NCI-H82 (cell line): ENCODE measurements around the gene PIGX.
"Not testable (repeated sequence)": the region's sequence is repeated elsewhere in the genome, so short reads cannot be mapped to it uniquely, and the experiment has no call there.

ENCODE experiments used
- DNase-seq: peaks from one replicate; lab custom pipeline; 2025; lab: John Stamatoyannopoulos, UW

Gene PIGX

DNA sequence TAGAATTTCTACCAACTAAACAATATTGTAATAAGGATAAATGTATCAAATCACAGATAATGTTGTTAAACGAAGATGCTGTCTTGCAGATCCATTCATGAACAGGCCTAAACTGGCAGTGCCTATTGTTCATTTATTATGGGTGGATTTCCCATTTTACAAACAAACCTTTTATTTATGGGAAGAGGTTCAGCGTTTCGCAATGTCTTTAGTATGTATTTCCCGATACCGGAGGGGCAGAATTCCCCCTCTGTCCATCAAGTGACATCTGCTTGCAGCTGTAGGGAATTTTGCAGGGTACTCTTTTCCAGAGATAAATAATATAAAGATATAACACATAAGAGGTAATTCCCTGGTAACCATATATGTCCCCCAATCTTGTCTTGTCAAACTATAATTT, 5.8 kb upstream of the PIGX start:
- no peak for DNase-seq

DNA sequence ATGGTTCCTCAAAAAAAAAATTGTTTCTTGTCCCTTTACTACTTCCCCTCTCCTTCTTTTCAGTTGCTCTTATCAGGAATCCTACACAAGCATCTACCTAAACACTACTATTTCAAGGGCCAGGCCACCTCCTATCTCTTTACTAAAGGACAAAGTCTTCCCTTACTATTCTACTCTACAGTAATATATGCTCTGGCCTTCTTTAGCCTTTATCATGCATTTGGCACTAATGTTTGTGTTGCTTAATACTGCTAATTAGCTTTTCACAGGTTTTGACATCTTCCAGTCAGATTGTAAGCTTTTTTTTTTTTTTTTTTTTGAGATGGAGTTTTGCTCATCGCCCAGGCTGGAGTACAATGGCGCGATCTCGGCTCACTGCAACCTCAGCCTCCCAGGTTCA, 5.4 kb upstream of the PIGX start:
- DNase-seq, result no peak

DNA sequence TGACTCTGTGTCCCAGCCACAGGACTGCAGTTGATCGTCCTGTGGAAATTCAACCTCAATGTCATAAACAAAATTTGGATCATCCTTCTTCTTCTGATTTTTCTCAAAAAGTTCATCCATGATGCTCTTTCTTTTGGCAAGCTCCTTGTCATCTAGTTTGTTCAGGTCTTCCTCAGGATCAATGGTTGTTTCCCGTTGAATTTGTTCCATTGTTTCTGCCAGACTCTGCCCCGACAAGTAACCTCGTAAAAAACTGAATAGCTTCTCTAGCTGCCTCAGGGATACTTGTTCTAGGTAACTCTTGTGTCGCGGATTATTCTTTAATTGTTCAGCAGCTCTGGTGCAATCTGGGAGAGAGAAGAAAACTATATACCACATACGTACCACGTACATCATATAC, 4.6 kb upstream of the PIGX start:
- no peak for DNase-seq

DNA sequence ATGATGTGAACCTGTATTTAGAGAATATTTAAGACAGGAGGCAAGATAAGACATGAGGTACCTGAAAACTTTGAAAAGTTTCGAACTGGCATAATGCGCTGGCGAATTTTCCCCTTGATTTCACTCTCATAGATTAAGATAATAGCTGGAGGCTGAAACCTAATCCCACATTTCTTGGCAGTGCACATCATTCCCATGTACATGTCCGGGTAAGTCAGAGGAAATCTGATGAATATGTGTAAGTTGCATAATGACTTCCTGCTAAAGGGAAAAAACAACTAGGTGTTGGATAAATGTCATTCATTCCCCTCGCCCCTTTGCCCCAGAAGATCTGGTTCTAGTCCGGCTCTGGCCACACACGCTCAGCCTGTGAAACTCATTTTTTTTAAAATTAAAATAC, 3.7 kb upstream of the PIGX start:
- DNase-seq, result no peak

DNA sequence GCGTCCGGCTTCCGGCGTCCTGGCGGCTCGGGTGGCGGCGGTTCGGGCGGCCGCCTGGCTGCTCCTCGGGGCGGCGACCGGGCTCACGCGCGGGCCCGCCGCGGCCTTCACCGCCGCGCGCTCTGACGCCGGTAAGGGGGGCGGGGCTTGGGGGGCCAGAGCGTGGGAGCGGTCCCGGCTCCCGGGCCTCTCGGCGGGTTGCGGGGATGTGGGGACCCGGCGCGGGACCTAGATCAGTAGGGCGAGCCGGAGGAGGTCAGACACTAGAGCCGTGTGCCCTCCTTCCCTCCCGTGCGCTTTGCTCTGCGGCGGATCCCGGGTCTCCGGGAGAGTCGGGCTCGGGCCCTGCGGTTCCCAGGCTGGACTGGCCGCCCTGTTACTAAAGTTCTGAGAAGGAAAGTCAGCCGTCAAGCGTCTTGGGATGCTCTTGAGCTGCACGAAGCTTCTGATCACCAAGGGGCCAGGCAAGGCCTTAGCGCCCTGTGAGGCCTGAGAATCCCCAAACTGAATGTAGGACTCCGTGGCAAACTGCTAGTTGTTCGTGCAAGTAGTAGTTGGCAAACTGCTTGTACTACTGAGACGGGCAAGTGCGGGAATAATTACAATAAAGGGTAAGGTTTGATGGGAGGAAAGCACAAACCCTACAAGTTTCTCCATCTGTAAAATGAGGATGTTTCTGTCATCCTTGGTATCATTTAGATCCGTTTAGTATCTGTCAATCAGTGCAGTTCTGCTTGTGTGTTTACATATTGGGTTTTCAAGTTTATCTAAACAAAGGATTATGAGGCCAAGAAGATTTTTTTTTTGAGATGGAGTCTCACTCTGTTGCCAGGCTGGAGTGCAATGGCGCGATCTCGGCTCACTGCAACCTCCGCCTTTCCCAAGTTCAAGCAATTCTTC, 587 bp downstream of the PIGX start:
- DNase-seq, result no peak

DNA sequence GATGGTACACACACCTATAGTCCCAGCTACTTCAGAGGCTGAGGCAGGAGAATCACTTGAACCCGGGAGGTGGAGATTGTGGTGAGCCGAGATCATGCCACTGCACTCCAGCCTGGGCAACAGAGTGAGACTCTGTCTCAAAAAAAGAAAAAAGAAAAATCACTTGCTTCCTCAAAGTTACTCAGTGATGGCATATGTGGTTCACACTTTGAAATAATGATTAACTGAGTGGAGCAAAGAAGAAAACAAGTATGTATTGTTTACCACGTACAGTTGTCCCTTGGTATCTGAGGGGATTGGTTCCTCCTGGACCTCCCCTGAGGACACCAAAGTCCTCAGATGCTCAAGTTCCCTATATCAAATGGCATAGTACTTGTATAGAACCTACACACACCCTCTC, 5.0 kb downstream of the PIGX start:
- not testable (repeated sequence) for DNase-seq

DNA sequence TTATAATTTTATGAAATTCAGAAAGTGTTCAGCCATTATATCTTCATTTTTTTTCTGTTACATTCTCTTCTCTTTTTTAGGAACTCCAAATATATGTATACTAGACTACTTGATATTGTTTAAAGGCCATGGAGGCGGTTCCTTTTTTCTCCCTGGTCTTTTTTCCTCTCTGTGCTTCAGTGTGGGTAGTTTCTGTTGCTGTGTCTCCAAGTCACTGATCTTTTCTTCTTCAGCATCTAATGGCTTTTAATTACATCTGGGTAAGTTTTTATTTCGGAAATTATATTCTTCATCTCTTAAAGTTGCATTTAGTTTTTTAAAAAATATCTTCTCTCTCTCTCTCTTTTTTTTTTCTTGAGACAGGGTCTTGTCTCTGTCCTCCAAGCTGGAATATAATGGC, 8.9 kb downstream of the PIGX start:
- no peak for DNase-seq

DNA sequence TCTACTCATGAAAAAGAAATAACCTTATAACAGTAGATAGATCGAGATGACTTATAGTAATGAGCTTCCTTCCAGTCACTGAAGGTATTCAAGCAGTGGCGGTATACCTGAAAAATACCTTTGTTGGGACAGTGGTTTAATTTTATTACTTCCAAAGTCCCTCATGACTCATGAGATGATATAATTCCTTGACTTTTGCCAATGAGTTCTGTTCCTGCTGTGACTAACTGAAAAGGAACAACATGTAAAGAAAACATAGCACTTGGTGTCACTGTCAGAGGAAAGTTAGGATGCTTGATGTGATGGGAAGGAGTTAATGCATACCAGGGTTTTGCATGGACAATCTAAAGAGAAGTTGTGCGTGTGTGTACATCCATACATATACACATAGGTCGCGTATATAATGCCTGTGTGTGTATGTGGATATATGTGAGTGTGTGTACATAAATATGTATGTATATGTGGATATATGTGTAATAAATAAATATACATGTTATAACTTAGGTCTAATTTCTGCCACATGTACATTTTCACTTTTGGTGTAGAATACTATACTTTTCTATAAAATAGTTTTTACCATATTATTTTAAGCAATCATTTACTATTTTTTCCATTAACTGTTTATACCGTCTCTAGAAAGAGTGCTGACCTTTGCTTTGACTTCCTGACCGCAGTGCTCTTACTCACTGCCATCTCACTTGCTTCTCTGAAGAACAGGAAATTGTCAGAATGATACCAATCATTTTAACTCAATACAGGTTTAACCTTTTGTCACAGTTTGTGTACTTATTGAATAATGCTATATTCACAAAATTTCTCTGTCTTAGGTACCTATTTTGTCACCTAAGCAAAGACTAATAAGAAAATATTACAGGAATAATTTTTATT, 14.9 kb downstream of the PIGX start:
- no peak for DNase-seq

DNA sequence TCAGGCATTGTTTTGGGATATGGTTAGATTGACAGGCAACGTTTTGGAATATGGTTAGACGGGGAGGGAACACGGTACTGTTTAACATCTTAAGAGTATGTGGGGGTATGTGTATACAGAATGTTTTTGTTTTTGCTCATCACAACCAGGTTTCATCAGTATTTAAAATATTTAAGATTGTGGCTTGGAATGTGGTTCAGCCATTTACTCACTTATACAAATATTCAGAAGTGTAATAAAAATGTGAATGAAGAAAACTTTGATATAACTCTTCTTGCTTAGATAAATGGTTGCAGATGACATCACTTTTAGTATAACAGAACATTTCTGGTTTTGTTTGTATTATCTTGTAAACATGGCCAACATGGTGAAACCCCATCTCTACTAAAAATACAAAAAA, 23.6 kb downstream of the PIGX start:
- no peak for DNase-seq

DNA sequence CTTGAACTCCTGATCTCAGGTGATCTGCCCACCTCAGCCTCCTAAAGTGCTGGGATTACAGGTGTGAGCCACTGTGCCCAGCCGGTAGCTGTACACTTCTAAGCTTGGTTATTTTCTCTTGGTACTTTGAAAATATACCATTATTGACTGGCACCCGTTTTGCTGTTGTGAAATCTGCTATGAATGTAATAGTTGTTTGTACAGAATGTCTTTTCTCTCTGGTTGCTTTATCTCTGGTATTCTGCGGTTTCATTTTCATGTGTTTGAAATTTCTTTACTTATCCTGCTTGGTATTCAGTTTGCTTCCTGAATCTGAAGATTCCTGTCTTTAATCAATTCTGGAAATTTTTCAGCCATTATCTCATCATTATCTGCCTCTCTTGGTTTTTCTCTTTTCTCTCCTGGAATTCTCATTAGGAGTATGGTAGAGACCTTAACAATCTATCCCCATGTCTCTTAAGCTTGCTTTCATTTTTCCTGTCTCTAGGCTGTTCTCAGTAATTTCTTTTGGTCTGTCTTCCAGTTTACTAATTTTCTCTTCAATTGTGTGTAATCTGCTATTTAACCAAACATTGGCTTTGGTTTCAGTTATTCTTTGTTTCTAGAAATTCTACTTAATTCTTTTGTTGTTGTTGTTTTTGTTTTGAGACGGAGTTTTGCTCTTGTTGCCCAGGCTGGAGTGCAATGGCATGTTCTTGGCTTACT, 24.6 kb downstream of the PIGX start:
- DNase-seq, result no peak

DNA sequence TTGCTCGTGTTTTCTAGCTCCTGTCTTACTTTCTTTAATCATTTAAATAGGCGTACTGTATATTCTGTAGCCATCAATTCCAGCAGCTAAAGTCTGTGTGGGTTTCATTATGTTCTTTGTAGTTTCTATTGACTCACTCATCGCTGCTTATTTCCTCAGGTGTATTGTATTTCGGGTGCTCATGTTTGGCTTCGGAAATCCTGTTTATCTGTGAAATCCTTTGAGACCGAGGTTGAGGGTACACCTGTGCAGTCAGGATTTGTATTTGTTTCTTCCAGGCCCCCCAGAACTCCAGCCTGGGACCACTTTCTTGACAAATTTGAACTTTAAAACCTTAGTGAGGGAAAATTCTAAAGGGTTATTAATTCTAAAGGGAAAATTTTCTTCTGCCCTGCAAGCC, 25.5 kb downstream of the PIGX start:
- no peak for DNase-seq

DNA sequence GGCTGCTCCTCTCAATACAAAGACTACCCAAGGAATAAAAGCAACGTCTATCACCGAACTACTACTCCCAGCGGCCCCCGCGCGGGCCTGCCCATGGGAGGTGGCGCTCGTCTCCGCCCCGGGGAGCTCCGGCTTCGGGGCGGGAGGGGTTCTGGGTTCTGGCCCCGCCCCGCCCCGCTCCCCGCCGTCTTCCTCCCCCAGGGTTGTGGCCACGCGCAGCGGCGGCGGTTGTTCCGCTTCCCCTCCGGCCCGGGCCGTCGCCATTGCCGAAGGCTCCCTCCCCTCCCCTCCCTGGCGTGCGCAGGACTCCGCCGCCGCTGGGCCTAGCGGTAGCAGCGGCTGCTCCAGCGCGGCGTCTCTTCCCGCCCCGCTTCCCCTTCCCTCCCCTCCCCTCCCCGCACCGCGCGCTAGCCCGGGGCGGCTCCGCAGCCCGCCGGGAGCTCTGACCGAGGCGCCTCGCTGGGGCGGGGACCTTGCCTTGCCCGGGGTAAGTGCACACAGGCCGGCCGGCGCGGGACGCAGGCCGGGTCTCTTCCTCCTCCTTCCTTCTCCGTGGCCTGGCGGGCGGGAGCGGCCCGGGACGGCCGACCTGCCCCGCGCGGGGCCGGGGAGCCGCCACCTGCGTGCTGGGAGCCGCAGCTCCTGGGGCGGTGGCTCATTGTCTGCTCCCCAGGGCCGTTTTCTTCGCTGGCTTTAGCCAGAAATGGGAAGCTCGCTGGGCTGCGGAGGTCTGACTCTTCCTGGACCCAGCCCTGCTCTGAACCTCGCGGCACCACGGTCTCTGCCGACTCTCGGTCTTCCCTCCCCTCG, 27.7 kb downstream of the PIGX start, which contains the start of gene PAK2:
TSS of gene PAK2 (plus strand) at position 187 of the 810 bp plus-strand sequence. CDS start 42,790 bp downstream, outside the sequence.
- peak; percentile 97 for DNase-seq

DNA sequence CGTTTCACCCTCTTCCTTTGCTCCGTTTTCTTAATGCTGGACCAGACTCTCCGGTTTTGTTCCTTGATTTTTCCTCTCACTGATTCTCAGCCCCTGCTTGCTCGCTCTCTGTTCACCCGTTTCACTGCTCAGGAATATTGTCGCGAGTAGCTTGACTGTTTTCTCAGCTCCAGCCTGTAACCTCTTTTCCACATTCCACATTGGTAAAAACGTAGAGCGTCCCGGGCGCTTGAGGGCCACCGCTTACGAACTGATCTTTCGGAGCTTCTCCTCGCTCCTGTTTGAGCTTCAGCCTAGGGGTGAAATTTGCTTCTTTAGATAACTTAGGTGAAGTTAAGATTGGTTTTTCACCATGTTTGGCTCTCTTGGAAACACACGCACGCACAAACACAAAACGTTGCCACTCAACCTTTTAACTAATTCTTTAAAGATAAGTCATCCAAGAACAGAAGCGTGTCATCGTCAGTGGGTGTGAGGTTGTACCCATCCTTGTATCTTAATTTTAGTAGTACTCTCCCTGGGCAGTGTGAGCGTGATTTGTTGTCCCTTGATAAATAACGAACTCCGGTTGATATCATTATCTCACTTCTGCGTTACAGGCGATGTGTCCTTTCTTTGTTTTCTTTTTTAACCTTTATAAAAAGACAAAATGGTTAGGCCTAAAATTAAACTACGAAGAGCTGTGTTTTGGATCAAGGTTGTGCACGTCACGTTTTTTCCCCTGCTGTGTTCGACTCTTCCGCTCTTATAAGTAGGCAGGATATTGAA, 28.5 kb downstream of the PIGX start:
- peak; percentile 76 for DNase-seq

DNA sequence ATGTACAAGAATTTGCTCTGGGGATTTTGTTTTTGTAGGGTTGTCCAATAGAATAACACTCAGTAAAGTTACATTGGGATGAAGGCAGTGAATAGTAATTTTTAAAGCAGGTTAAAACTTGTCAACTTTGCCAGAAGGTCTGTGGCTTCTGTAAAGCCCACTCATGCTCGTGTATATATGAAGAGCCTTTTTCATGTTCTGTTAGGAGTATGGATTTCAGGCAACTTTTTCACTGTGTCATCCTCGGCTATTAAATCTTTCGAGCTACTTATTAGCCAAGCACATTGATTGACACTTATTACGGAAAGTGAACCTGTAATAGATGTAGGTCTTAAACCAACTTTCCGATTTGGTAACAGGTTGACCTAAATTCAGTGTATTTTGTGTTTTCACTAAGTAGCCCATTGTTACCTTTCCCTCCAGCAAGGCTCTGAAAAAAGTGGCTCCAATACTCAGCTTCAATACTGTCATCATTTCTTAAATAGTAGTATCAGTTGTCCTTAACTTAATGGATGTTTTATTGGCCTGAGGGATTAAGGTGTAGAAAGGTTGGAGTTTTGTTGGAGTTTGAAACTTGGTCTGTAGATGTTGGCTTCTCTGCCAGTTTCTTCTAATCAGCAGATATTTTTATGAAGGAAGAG, 29.2 kb downstream of the PIGX start:
- DNase-seq, result peak; percentile 40

DNA sequence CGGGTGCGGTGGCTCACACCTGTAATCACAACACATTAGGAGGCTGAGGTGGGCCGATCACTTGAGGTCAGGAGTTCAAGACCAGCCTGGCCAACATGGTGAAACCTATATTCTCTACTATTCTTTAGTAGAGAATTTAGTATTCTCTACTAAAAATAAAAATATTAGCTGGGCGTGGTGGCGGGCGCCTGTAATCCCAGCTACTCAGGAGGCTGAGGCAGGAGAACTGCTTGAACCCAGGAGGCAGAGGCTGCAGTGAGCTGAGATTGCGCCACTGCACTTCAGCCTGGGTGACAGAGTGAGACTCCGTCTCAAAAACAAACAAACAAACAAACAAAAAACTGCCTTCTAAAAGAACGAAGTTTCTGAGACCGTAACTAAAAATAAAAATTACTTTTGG, 31.4 kb downstream of the PIGX start:
- not testable (repeated sequence) for DNase-seq

DNA sequence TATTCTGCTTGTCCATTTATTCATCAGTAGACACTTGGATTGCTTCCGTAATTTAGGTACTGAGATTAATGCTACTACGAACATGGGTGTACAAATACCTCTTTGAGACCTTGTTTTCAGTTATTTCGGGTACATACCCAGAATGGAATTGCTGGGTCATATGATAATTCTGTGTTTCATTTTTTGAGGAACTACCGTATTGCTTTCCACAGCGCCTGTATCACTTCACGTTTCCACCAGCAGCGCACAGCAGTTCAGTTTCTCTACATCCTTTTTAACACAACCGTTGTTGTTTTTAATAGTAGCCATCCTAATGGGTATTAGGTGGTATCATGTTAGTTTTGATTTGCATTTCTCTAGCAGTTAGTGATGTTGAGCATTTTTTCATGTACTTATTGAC, 36.9 kb downstream of the PIGX start:
- no peak for DNase-seq

DNA sequence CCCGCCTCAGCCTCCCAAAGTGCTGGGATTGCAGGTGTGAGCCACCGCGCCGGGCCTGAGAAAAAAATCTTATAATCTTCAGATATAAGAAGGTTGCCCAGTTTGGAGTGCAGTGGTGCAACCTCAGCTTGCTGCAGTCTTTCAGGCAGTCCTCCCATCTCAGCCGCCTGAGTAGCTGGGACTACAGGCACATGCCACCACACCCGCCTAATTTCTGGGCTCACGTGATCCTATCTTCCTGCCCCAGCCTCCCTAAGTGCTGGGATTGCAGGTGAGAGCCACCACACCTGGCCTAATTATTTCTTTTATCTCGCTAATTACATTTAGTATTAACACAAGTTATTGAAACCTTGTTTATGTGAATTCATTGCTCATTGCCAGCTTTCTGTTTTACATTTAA, 41.0 kb downstream of the PIGX start:
- no peak for DNase-seq

DNA sequence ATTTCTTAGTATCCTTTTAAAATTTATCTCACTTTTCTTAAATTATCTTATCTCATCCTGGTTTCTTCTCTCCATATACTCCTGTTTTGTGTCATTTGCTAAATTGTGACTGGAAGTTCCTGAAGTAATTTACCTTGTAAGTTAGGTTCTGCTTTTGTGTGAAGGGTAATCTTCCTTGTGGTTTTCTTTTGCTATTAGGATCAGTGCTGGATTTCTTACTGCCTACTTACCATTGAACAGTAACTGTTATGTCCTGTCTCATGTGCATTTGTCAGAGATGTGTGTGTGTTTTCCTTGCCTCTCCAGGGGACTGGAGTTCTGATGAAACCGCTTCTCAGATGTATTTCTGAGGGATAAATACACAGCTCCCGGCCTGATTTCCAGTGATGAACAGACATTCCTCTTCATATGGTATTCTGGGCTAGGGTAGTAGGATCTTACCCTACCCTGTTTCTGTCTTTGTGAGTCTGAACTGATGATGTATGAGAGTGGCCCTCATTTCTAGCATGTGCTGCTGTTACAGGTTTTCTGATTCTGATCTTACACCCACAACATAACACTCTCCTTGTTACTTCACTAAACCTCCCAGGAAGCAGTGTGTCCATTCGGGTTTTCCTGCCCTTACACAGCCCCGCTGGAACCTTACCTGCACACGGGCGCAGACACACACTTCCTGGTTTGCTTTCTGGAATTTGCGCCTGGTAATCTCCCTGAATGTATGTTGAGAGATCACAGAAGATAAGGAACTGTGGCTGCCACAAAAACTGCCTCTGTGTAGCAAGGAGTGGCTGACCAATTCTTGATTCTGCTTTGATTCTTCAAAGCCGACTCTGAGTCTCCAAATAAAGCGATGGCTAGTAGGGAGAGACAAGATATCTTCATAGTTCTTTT, 42.2 kb downstream of the PIGX start:
- DNase-seq, result no peak

DNA sequence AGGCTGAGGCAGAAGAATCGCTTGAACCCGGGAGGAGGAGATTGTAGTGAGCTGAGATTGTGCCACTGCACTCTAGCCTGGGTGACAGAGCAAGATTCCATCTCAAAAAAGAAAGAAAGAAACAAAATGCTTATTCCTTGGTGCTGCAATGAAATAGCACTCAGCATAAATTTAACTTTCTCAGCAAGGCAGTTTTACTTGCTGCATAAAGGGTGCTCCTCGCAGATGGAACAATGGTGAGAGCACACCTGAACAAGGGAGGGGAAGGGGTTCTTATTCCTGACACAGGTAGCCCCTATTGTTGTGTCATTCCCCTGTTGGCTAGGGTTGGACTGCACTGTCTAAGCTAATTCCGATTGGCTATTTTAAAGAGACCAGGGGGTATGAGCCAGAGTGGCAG, 44.6 kb downstream of the PIGX start:
- no peak for DNase-seq
